Frontal cortex (tissue), 4 donors: ENCODE data around the gene KCNC2. TPM values are rescaled to one million over a fixed set of nuclear protein-coding genes. Genes with fewer than 3 reads are reported as not detected.

Experiments used
- DNase-seq, 2 donors: peaks; one replicate each; pipeline ENCODE4 v3.0.0; 2012; ENCODE audit warnings: low spot score in 2 of 2
- FAIRE-seq: peaks from 2 replicates; lab custom pipeline; 2012; peaks lifted over from hg19 to GRCh38; lab: Jason Lieb, UNC
- total RNA-seq: library from RNA; depleted of rRNA; stranded (reverse); fragments of >200 nt; gene quantifications from one replicate; pipeline ENCODE4 v1.2.3, GENCODE V29; 2014
- donor health status: control.
- donor health status: control.
- donor health status: control.

KCNC2 gene
- total RNA-seq, 1 donor from 2014 or later: 22.4 TPM

DNA sequence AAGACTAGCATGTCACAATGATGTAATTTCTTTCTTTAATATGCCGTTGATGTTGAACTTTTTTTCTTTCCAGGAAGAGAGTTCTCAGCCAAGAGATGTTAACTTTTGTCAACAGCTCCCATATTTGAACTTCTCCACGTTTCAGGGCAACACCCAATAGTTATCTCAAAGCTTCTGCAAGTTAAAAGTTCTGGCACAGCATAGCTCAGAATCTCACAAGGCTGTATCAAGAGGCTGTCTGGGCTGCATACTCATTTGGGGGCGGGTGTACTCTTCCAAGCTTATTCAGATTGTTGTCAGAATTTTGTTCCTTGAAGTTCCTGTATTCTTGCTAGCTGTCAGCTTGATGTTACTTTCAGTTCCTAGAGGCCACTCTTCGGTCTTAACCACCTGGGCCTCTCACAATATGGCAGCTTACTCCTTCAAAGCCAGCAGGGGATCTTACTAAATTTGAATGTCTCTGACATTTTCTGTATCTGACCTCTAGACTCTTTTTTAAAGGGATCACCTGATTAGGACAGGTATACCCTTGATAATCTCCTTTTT is 38.9 kb downstream of the KCNC2 start:
- FAIRE-seq (no peak), DNase-seq (no peak)

DNA sequence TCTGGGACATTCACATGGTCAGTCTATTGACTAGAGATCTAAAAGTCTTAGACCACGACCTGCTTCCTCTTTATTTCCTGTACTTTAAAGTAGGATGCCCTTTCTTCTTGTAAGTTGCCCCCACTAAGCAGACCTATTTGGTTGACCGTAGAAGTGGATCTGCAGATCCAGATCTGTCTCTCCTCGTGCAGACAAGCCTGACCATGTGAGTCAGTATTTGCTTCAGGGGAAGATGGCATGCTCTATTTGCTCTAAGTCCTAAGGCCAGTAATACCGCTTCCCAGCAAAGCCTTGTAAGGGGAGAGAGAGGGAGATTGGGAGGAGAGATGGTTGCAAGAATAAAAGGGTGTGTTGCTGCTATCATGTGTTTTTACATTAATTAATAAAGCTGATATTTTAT is 46.8 kb downstream of the KCNC2 start:
- no peak for DNase-seq
- no peak for FAIRE-seq

GRCh38 chr12:75161488-75161887 is 48.2 kb downstream of the KCNC2 start:
- DNase-seq (no peak), FAIRE-seq (no peak)

DNA sequence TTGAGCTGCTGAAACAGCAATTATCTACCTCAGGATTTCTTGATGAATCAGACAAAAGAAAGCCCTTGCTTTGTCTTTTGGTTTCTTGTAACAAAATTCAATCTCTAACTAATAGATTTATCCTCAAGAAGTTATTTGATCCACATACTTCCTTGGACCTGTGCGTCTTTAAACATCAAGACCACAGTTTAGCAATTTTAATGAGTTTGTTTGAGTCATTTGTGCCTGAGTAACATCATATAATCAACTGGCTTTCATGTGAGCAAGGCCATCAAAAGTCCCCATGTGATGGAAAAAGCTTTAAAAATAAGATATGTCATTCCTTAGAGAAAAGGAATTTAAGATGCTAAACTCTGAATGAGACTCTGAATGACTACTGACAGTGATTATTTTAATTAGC is 52.3 kb downstream of the KCNC2 start:
- DNase-seq (no peak), FAIRE-seq (no peak)

GRCh38 chr12:75155962-75156361 is 53.7 kb downstream of the KCNC2 start:
- no peak for FAIRE-seq
- DNase-seq: no peak

- FAIRE-seq (no peak), DNase-seq (no peak)
Observed at GRCh38 chr12:75154388-75154787, 55.3 kb downstream of the KCNC2 start.

DNA sequence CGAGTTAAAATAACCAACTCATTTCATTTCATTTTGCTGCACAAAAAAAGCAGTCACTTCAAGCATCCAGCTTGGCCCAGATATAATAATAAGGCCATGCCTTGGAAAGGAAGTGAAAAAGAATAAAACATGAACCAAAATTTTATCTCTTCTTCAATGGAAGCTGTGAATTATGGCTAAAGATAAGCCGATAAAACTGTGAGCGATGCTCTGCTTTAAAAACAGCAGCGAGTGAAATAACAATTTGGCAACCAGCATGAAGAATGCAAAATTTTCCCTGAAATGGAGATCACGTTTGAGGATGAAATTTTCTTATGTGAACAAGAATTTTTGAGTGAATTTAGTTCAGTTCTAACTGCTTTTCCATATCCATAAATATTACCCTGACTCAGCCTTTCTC is 70.4 kb downstream of the KCNC2 start:
- DNase-seq (no peak), FAIRE-seq (no peak)

DNA sequence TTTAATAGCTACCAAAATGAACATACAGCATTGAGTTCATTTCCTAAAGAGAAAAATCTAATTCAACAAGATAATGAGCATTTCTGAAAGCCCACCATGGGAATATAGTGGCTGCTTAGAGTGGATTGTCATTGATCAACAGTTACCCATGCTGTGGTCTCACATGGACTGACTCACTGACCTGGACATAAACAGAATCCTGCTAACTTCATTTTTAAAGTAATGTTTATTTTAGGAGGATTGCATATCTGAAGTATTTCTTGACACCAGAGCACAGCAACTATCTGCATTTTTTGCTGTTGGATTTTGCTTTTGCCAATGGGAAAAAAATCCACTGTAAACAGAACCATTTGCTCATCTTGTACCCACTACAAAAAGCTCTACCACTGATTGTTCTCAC is 71.7 kb downstream of the KCNC2 start:
- FAIRE-seq: no peak
- DNase-seq: no peak

GRCh38 chr12:75135026-75135425 is 74.6 kb downstream of the KCNC2 start:
- DNase-seq (no peak), FAIRE-seq (no peak)

GRCh38 chr12:75130811-75131210 is 78.8 kb downstream of the KCNC2 start:
- FAIRE-seq: no peak
- no peak for DNase-seq

DNA sequence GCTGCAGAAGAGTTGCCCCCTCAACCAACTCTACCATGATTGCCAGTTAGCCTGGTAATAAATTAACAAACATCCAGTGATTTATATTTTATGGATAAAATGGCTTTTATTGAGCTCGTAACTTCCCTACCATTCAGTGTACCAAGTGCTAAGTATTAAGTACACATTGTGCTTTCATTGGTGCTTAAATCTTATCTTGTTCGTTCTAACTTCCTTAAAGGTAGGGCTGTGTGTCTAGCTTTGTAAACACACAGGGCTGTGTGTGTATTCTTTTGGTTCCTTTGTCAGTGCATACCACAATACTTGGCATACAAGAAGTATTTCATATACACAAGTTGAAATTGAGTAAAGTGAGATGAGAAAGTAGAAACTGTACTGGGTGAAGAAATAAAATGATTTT is 80.4 kb downstream of the KCNC2 start:
- DNase-seq (no peak), FAIRE-seq (no peak)

DNA sequence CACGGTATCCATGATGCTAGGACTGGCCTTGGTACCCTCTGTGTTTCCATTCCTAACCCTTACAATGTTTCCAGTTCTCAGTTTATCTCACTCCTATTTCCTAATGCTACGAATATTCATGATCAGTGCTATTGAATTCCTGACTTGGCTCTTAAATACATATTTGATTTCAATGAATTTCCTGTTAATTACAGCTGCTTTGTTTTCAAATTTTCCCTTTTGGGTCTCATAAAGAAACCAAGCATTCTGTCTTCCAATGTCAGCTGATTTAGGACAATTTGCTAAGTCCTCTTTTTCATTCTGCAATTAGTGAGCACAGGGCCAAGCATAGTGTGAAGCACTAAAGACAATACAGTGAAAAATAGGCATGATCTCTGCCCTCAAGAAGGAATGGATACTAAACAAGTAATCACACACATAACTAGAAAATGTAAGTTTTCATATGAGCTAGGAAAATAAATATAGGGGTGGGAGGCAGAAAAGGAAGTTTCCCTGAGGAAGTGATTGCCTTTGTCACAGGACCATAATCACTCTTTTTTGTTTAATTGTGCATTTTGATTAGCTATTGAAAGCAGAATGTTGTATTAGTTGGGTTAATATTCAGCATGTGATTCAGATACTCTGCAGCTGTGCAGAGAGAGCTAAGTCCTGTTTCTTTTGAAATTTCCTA is 88.5 kb downstream of the KCNC2 start:
- no peak for DNase-seq
- no peak for FAIRE-seq

- FAIRE-seq (no peak), DNase-seq (no peak)
Observed at GRCh38 chr12:75120311-75120711, 89.3 kb downstream of the KCNC2 start.

DNA sequence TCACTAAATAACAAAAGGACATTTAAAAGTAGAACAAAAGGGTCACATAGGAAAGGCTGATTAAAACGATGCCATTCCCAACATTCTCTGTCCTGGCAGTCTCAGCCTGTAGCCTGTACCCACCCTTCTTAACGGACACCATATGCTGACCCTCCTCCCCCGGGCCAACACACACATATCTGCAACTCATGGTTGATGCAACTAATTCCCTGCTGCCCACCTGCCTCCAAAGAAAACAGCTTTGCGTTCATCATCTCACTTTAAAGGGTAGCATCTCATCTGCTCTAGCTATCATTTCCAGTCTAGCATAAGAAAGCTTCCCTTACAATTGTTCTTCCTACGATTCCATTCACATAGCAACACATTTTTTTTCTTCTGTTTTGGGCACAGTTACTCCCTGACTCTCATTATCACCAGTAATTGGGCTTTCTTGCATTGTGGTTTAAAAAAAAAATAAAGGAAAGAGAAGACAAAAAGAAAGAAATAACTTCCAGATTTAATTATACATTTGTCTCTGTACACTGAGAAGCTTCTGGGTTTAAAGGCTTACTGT is 92.9 kb downstream of the KCNC2 start:
- DNase-seq (peak in 1 of 2 donors; percentile 8), FAIRE-seq (no peak)

GRCh38 chr12:75115748-75116147 is 93.9 kb downstream of the KCNC2 start:
- no peak for DNase-seq
- no peak for FAIRE-seq

- DNase-seq (no peak), FAIRE-seq (no peak)
Observed at GRCh38 chr12:75103822-75104221, 105.8 kb downstream of the KCNC2 start.

GRCh38 chr12:75101781-75102180 is 107.9 kb downstream of the KCNC2 start:
- FAIRE-seq (no peak), DNase-seq (no peak)

- FAIRE-seq: no peak
- no peak for DNase-seq
Observed at GRCh38 chr12:75099210-75099609, 110.4 kb downstream of the KCNC2 start.

- no peak for FAIRE-seq
Observed at GRCh38 chr12:75097003-75097402, 112.6 kb downstream of the KCNC2 start.

DNA sequence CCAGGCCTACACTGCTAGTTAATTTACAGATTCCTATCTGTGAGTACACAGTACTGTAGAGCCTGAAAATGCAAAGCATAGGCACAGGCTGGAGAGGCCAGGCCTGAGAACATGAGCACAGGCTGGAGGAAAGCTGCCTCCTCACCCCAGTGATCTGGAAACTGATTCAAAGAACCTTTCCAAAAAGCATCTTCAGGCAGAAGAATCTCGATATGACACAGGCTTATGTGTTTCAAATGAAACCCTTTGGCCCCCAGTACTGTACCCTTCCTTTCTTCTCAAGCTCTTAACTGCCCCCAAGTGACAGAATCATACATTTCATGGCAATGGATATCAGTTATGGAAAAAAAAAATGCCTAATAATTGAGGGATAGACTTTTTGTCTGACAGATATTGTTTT is 122.0 kb downstream of the KCNC2 start:
- DNase-seq (no peak), FAIRE-seq (no peak)

More at GRCh38 chr12:75097003-75097402, 112.6 kb downstream of the KCNC2 start:
- DNase-seq: no peak

GRCh38 chr12:75086091-75087038 is 123.3 kb downstream of the KCNC2 start:
- DNase-seq (no peak), FAIRE-seq (no peak)
